GM11168 (cell line): ENCODE measurements around the gene PLXNA4.

ENCODE experiments used
- in situ Hi-C: fragments of 300-500 bp; cut with MboI; formaldehyde crosslinking; loops from one replicate; pipeline ENCODE4 v1.12.0; 2022; ENCODE audit warnings: low sequenced_read_pairs; ENCODE audit not compliant: unreplicated experiment

The PLXNA4 gene

DNA sequence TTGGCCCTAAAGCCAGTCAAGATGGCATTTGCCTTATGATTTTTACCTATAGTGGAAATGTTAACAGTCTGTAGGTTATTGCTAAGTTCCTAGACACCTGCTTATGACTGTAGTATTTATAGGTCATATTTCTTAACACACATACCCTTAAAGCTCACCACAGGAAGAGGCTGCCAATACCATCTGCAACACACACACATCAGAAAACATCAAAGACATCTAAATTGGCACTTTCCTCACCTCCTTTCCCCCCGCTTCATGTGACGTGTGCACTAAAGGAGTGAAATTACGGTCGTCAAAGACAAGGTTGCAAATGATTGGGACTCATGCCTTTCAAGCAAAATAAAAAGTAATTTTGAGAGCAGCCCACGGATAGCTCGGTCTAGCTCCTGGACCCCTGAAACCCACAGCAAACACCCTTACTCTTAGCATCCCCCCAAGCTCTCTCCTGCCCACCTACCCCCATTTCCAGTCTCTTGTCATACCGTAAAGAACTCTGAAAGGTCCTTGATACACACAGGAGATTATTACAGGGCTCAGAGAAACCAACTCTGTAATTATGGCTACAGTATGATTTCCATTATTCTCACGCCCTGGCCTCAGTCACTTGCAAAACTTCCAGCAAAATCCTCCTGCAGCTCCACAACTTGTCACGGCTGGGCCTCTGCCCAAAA, 90.5 kb downstream of the PLXNA4 start:
- in situ Hi-C loops: no loop called here

DNA sequence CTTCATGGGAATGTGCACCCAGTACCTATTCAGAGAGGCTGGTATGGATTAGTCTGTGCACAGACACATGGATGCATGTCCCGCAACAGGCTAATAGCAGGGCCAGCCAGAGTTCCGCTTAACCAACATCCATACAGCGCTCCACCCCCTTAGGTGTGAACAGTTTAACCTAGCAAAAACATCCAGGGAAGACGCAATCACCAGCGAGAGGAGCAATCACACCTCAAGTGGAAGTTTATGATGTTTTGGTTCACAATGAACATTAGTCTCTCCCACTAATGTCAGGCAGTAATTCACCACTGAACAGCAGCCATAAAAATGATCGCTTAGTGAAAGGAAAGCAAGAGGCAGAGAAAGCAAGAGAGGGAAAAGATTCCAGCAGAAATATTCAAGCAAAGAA, 91.1 kb downstream of the PLXNA4 start:
- in situ Hi-C loops: no loop called here

GRCh38 chr7:132482866-132483265, 93.4 kb downstream of the PLXNA4 start:
- in situ Hi-C loops: no loop called here

- in situ Hi-C loops: no loop called here
Observed at GRCh38 chr7:132480534-132480933, 95.7 kb downstream of the PLXNA4 start.

- in situ Hi-C loops: no loop called here
Observed at GRCh38 chr7:132476541-132476940, 99.7 kb downstream of the PLXNA4 start.

DNA sequence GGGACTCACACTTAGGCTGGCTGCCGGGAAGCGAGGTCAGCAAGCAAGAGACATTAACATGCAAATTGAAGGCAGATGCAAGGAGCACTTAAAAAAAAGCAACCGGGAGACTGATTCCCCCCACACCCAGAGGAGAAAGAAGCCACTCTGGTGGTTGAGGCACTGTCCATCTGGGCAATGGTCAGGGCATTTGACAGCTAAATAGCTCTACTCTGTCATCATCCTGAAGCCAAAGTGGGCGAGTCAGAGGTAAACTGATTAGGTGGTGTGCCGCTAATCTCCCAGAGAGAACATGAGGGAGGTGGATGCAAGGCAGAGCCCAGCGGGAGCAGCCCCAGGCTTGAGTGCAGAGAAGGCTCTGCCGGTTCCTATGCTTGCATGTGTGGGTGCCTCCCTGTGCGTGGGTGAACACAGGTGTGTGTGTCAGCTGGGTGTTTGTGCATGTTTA, 100.6 kb downstream of the PLXNA4 start:
- in situ Hi-C loops: no loop called here

DNA sequence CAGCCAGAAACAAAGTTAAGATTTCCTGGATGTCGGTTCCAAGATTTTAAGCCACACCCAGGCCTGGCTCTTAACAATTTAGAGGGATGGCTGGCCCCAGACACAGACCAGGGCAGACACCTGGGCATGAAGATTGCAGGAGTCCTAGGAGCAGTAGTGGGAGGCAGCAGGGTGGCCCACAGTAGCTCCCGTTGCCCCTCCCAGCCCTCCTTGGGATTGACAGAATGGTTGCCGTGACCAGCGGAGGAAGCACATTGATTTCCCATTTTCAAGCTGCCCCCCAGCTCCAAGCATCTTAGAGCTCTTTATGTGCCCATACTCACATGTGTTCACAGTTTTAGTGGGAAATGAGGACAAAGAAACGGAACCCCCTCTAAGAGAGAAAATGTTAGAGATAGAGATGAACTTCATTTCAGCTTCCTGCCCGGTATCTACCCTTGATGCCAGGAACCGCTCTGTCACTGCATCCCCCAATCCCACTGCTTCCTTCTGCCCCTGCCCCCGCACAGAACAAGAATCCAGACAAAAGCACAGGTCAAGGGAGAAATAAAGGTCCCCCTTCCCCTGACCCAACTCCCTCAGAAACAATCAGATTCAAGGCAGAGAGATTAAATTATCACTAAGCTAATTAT, 101.1 kb downstream of the PLXNA4 start:
- in situ Hi-C loops: no loop called here

DNA sequence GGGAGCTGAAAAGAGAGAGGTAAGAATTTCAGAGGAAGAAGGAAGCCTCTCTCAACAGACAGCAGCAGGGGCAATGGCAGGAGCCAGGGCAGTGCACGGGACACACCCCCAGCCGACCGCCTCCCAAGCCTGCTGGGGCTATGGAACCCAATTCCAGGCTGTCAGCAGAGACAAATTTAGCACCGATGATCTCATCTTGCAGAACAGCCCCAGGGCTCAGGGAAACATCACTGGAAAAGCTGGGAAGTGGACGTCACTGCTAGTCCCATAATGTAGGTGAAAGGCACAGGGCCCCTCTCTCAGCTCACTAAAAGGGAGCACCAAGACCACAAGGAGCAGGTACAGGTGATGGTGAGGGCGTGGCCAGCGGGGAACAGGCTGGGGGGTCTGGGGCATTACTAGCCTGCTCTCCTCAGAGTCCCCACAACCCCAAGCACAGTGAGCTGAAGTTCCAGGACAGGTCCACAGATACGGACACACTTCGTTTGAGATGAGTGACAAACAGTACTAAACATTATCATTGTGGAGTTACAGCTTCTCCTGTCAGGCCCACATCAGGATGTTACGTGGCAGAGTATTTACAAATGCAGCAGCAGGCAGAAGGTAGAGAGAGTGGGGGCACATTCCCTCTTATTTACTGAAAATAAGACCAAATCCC, 103.7 kb downstream of the PLXNA4 start:
- in situ Hi-C loops: no loop called here

GRCh38 chr7:132471515-132471914, 104.8 kb downstream of the PLXNA4 start:
- in situ Hi-C loops: no loop called here

DNA sequence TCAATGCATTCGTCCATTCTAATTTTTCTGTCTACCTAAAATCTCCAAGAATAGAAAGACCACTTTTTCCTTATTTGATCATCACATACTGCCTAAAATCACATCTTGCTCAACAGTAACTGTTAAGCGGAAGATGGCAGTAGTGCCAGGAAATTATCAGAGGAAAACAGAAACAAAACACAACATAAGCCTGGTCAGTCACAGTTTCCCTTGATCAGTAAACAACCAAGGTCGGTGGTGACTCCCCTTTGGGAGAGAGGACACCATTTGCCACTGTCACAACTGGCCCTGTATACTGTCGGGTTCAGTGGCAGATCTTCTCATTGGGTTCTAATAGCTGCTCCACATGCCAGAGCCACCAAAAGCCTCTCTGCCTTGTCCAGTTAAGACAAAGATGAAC, 106.6 kb downstream of the PLXNA4 start:
- in situ Hi-C loops: no loop called here

DNA sequence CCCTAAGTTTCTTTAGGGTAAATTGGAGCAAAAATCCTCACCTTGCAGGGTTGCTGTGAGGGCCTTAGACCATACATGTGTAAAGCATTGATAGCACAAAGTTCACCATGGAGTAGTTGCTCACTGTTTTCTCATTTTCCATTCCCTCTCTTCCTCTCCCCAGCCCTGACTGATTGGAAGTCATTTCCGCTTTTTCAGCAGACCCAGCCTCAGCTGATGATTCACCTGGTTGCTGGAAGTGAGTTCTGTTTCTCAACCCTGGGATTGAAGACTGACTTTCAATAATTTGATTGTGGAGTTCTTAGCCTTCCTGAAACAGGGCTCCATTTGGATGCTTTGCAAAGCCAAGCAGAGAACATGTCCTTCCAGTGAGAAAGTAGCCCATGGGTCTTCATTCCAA, 107.0 kb downstream of the PLXNA4 start:
- in situ Hi-C loops: no loop called here

DNA sequence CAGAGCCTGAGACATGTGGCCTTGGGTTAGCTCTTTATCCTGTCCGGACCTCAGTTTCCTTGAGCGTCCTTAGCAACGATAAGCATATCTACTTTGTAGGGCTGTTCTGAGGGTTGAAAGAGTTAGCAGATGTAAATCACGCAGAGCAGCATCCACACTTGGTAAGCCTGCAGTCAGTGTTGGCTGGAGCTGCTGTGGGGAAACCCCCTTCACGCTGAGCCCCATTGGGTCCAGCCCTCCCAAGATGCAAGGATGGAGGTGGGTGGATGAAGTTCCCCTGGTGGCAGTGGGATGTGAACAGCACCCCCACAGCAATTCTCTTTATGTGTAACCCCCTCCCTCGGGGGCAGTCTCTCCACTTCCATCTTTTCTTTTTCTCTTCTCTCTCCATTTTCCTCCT, 109.9 kb downstream of the PLXNA4 start:
- in situ Hi-C loops: no loop called here

DNA sequence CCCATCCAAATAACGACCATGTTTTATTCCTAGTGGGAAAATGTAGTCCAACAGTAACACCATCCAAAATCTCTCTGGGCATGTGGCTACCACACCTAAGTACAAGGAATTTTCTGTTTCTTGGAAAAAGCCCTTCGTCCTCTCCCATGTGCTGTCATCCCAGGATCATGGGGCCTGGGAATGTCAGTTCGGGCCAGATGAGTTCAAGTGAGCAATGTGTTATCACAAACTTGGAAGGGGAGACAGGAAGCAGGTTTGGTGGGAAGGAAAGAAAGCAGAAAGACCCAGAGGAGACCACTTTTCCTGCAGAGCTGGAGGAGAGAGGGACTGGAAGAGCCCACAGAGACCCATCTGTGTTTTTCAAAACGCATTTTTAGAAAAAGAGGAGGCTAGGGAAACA, 110.8 kb downstream of the PLXNA4 start:
- in situ Hi-C loops: no loop called here

- in situ Hi-C loops: no loop called here
Observed at GRCh38 chr7:132464740-132465139, 111.5 kb downstream of the PLXNA4 start.

DNA sequence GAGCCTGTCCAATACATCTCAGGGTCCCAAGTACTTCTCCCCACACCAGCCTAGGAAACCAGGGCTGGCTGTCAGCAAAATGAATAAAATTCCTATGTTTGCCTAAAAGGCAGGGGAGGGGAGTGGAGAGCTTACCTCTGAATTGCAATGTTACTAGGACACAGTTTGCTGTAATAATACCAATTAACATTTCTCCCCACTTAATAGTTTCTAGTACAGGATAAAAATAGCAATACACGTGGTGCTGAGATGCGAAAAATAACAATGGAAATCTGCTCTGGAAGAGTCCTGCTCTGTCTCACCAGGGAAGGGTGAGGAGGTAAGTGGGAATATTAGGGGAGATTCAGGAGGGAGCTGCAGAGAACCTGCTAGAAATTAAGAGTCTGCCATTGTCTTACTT, 112.3 kb downstream of the PLXNA4 start:
- in situ Hi-C loops: no loop called here

GRCh38 chr7:132462478-132462877, 113.8 kb downstream of the PLXNA4 start:
- in situ Hi-C loops: no loop called here

DNA sequence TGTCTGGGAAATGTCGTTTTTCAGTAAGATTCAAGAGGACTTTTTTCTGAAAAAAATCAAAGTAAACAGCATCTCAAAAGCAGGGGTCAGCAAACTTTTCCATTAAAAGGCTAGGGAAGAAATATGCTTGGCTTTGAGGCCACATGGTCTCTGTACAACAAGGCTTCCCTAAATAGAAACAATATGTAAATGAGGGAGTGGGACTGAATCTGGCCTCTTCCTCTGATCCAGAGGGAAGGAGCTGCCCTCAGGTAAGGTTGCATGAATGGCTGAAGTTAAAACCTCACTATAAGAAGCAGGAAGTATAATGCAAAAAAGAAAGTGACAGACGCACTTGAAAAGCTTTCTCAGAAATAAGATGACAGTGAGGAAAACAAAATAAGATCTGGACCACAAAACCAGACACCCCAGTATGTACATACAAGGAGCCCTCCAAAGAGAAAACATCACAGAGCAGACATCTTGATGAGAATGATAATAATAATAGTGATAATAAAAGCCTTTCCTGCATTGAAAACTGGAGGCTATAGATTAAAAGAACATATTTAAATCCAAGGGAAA, 115.2 kb downstream of the PLXNA4 start:
- in situ Hi-C loops: no loop called here

DNA sequence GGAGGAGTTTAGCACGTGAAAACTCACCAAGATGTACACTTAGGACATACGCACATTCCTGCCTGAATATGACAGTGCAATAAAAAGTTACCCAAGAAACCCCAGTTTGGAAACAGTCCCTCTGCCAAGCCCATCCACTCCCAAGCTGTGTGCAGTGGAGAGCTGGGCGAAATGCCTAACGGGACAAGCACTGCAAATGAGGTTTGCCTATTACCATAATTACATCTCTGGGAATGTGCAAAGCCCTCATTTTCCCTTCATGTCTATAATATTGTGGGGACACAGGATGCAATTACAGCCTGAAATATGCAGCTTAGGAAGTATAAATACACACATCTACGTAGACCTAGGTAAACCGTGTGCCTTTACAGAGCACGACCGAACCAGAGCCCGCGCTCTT, 117.5 kb downstream of the PLXNA4 start:
- in situ Hi-C loops: no loop called here

GRCh38 chr7:132457658-132458057, 118.6 kb downstream of the PLXNA4 start:
- in situ Hi-C loops: no loop called here

GRCh38 chr7:132456418-132456817, 119.9 kb downstream of the PLXNA4 start:
- in situ Hi-C loops: no loop called here

GRCh38 chr7:132455378-132455777, 120.9 kb downstream of the PLXNA4 start:
- in situ Hi-C loops: no loop called here
